ENCODE data around the gene TPM1. TPM values are rescaled to one million over a fixed set of nuclear protein-coding genes. Genes with fewer than 3 reads are reported as not detected.

The TPM1 gene
- total RNA-seq, 1 experiment from 2014 or later, result 828 TPM

GRCh38 chr15:63051156-63052066 is 8.9 kb downstream of the TPM1 start:
- no peak for DNase-seq (ENCODE audit: low spot score)
- in situ Hi-C loops (cut with HindIII; ENCODE audit: low sequenced_read_pairs), result no loop called here

- in situ Hi-C loops (cut with HindIII; ENCODE audit: low sequenced_read_pairs), result no loop called here
- DNase-seq (ENCODE audit: low spot score), result no peak
Observed at GRCh38 chr15:63052077-63052841, 9.7 kb downstream of the TPM1 start.

GRCh38 chr15:63052961-63053698 is 10.6 kb downstream of the TPM1 start:
- in situ Hi-C loops (cut with HindIII; ENCODE audit: low sequenced_read_pairs), result no loop called here
- DNase-seq (ENCODE audit: low spot score), result peak; percentile 45

- no peak for DNase-seq (ENCODE audit: low spot score)
- in situ Hi-C loops (cut with HindIII; ENCODE audit: low sequenced_read_pairs), result no loop called here
Observed at GRCh38 chr15:63054281-63054683, 11.7 kb downstream of the TPM1 start.

- DNase-seq (ENCODE audit: low spot score), result no peak
- in situ Hi-C loops (cut with HindIII; ENCODE audit: low sequenced_read_pairs), result no loop called here
Observed at GRCh38 chr15:63054985-63055384, 12.4 kb downstream of the TPM1 start.

GRCh38 chr15:63056829-63057228 is 14.3 kb downstream of the TPM1 start:
- peak; percentile 50 for DNase-seq (ENCODE audit: low spot score)

GRCh38 chr15:63057468-63058345 is 15.2 kb downstream of the TPM1 start:
- DNase-seq (ENCODE audit: low spot score), result no peak
- in situ Hi-C loops (cut with HindIII; ENCODE audit: low sequenced_read_pairs), result no loop called here

More at GRCh38 chr15:63056829-63057228, 14.3 kb downstream of the TPM1 start:
- in situ Hi-C loops (cut with HindIII; ENCODE audit: low sequenced_read_pairs), result no loop called here

- no peak for DNase-seq (ENCODE audit: low spot score)
- in situ Hi-C loops (cut with HindIII; ENCODE audit: low sequenced_read_pairs), result no loop called here
Observed at GRCh38 chr15:63059075-63059474, 16.5 kb downstream of the TPM1 start.

GRCh38 chr15:63059573-63060216 is 17.1 kb downstream of the TPM1 start:
- in situ Hi-C loops (cut with HindIII; ENCODE audit: low sequenced_read_pairs), result no loop called here
- peak; percentile 91 for DNase-seq (ENCODE audit: low spot score)

GRCh38 chr15:63060699-63061098 is 18.2 kb downstream of the TPM1 start:
- in situ Hi-C loops (cut with HindIII; ENCODE audit: low sequenced_read_pairs), result no loop called here
- DNase-seq (ENCODE audit: low spot score), result peak; percentile 45

GRCh38 chr15:63061975-63062374 is 19.4 kb downstream of the TPM1 start:
- in situ Hi-C loops (cut with HindIII; ENCODE audit: low sequenced_read_pairs), result no loop called here
- no peak for DNase-seq (ENCODE audit: low spot score)

- in situ Hi-C loops (cut with HindIII; ENCODE audit: low sequenced_read_pairs), result no loop called here
Observed at GRCh38 chr15:63063164-63063756, 20.7 kb downstream of the TPM1 start.

GRCh38 chr15:63063877-63064409 is 21.4 kb downstream of the TPM1 start:
- in situ Hi-C loops (cut with HindIII; ENCODE audit: low sequenced_read_pairs), result no loop called here
- DNase-seq (ENCODE audit: low spot score), result no peak

More at GRCh38 chr15:63063164-63063756, 20.7 kb downstream of the TPM1 start:
- no peak for DNase-seq (ENCODE audit: low spot score)

- DNase-seq (ENCODE audit: low spot score), result no peak
- in situ Hi-C loops (cut with HindIII; ENCODE audit: low sequenced_read_pairs), result no loop called here
Observed at GRCh38 chr15:63065262-63066221, 23.0 kb downstream of the TPM1 start.

GRCh38 chr15:63066272-63066671 is 23.7 kb downstream of the TPM1 start:
- in situ Hi-C loops (cut with HindIII; ENCODE audit: low sequenced_read_pairs), result no loop called here
- no peak for DNase-seq (ENCODE audit: low spot score)

- in situ Hi-C loops (cut with HindIII; ENCODE audit: low sequenced_read_pairs), result no loop called here
- DNase-seq (ENCODE audit: low spot score), result no peak
Observed at GRCh38 chr15:63067306-63067705, 24.8 kb downstream of the TPM1 start.
